GM20000 (cell line): Measurements from ENCODE around the gene ATP2B2.

Source experiments
- DNase-seq: peaks from one replicate; pipeline ENCODE4 v3.0.0; 2012; ENCODE audit warnings: low spot score
- CTCF ChIP-seq: IDR thresholded peaks from 2 replicates; pipeline ENCODE4 v1.5.1; 2012; ENCODE audit warnings: mild to moderate bottlenecking, control low read depth; ENCODE audit errors: extremely low read depth, missing control alignments

The ATP2B2 gene

GRCh38 chr3:10450494-10451440 lies 54.6 kb downstream of the ATP2B2 start:
- no peak for DNase-seq
- no peak for TF ChIP-seq CTCF

- no peak for TF ChIP-seq CTCF
- no peak for DNase-seq
Observed at GRCh38 chr3:10449436-10449835, 56.0 kb downstream of the ATP2B2 start.

- DNase-seq, result no peak
- TF ChIP-seq CTCF, result no peak
Observed at GRCh38 chr3:10448544-10448943, 56.8 kb downstream of the ATP2B2 start.

- no peak for TF ChIP-seq CTCF
- DNase-seq, result no peak
Observed at GRCh38 chr3:10447527-10448260, 57.7 kb downstream of the ATP2B2 start.

GRCh38 chr3:10447110-10447509 lies 58.3 kb downstream of the ATP2B2 start:
- TF ChIP-seq CTCF, result no peak
- no peak for DNase-seq

GRCh38 chr3:10445561-10446175 lies 59.7 kb downstream of the ATP2B2 start:
- no peak for TF ChIP-seq CTCF
- DNase-seq, result no peak

- DNase-seq, result no peak
- TF ChIP-seq CTCF, result no peak
Observed at GRCh38 chr3:10444511-10444910, 60.9 kb downstream of the ATP2B2 start.
